GM23338 (cell line): ENCODE data around the gene INPP5D. TPM values are rescaled to one million over a fixed set of nuclear protein-coding genes. Genes with fewer than 3 reads are reported as not detected.

Experiments used
- ATAC-seq: fragments of 200-7000 bp; cut with Tn5 transposase; 3 replicates; pipeline ENCODE4 v1.9.1; 2020
- DNase-seq: peaks from one replicate; pipeline ENCODE4 v3.0.0-alpha.2; 2015; ENCODE audit warnings: low spot score
- H2AFZ ChIP-seq: fragments of 200-600 bp; sonication (generic); 2 replicates; pipeline ENCODE4 v1.8.0; 2016; ENCODE audit warnings: antibody characterized with exemption, mild to moderate bottlenecking, moderate library complexity
- H3F3A ChIP-seq: fragments of 200-600 bp; sonication (generic); replicated peaks from 2 replicates; pipeline ENCODE4 v1.8.0; 2017; ENCODE audit warnings: antibody characterized with exemption, mixed run types, low read depth
- H3K27ac ChIP-seq: fragments of 200-600 bp; sonication (generic); 2 replicates; pipeline ENCODE4 v1.6.1; 2016; ENCODE audit warnings: low read depth
- H3K27me3 ChIP-seq: fragments of 200-600 bp; sonication (generic); 2 replicates; pipeline ENCODE4 v1.8.0; 2016; ENCODE audit warnings: mild to moderate bottlenecking, mixed run types, moderate library complexity; ENCODE audit not compliant: insufficient read depth
- H3K36me3 ChIP-seq: fragments of 200-600 bp; sonication (generic); 2 replicates; pipeline ENCODE4 v1.8.0; 2016; ENCODE audit warnings: mild to moderate bottlenecking; ENCODE audit not compliant: insufficient read depth
- H3K4me1 ChIP-seq: fragments of 200-600 bp; sonication (generic); 2 replicates; pipeline ENCODE4 v1.8.0; 2016; ENCODE audit warnings: mild to moderate bottlenecking, moderate library complexity; ENCODE audit not compliant: insufficient read depth
- H3K4me2 ChIP-seq: fragments of 200-600 bp; sonication (generic); 2 replicates; pipeline ENCODE4 v1.7.1; 2017; ENCODE audit warnings: mixed run types
- H3K4me3 ChIP-seq: fragments of 200-600 bp; sonication (generic); 2 replicates; pipeline ENCODE4 v1.6.1; 2016; ENCODE audit warnings: mixed run types
- H3K79me2 ChIP-seq: fragments of 200-600 bp; sonication (generic); replicated peaks from 2 replicates; pipeline ENCODE4 v1.8.0; 2017; ENCODE audit warnings: mild to moderate bottlenecking; ENCODE audit not compliant: insufficient read depth
- H3K9me2 ChIP-seq: fragments of 200-600 bp; sonication (generic); 2 replicates; pipeline ENCODE4 v1.8.0; 2017; ENCODE audit not compliant: insufficient read depth
- H4K20me1 ChIP-seq: fragments of 200-600 bp; sonication (generic); replicated peaks from 2 replicates; pipeline ENCODE4 v1.8.0; 2017; ENCODE audit warnings: mild to moderate bottlenecking; ENCODE audit not compliant: insufficient read depth
- H3K27ac Mint-ChIP-seq: 2 replicates; pipeline ENCODE4 v1.8.0; 2020; ENCODE audit warnings: inconsistent platforms, mild to moderate bottlenecking, moderate library complexity, mixed read lengths
- H3K27me3 Mint-ChIP-seq: 3 replicates; pipeline ENCODE4 v1.8.0; 2022; ENCODE audit warnings: low read depth, mild to moderate bottlenecking, moderate library complexity, mixed read lengths, inconsistent platforms; ENCODE audit not compliant: insufficient read depth, poor library complexity
- H3K36me3 Mint-ChIP-seq: 3 replicates; pipeline ENCODE4 v1.8.0; 2021; ENCODE audit warnings: low read depth, mild to moderate bottlenecking, inconsistent platforms, moderate library complexity, mixed read lengths
- H3K4me1 Mint-ChIP-seq: 3 replicates; pipeline ENCODE4 v1.8.0; 2020; ENCODE audit warnings: mild to moderate bottlenecking, inconsistent platforms, mixed read lengths
- H3K4me3 Mint-ChIP-seq: 3 replicates; pipeline ENCODE4 v1.8.0; 2021; ENCODE audit warnings: moderate library complexity, mild to moderate bottlenecking, inconsistent platforms, mixed read lengths
- H3K9me3 Mint-ChIP-seq: 3 replicates; pipeline ENCODE4 v1.8.0; 2020; ENCODE audit warnings: moderate library complexity, mild to moderate bottlenecking, inconsistent platforms, mixed read lengths
- CREB1 ChIP-seq: fragments of 250-450 bp; sonication (Bioruptor Pico); IDR thresholded peaks from 2 replicates; pipeline ENCODE4 v1.5.0; 2020; ENCODE audit warnings: low read depth, mild to moderate bottlenecking, moderate library complexity
- CTCF ChIP-seq, 2 experiments: fragments of 200-600 bp in 1 of 2; sonication (generic) in 1 of 2; conservative IDR thresholded peaks; 2 replicates each; pipeline versions ENCODE4 v1.5.1 to v1.6.1; 2016 to 2017; ENCODE audit warnings: antibody characterized with exemption in 2 of 2, low read depth in 2 of 2, mild to moderate bottlenecking in 2 of 2, moderate library complexity in 1 of 2
- ETS1 ChIP-seq: IDR thresholded peaks from 2 replicates; pipeline ENCODE4 v1.6.1; 2016; ENCODE audit warnings: antibody characterized with exemption
- EZH2 ChIP-seq: fragments of 200-600 bp; sonication (generic); IDR thresholded peaks from one replicate; pipeline ENCODE4 v1.8.0; 2017; ENCODE audit warnings: antibody characterized with exemption, mild to moderate bottlenecking, low read depth; ENCODE audit not compliant: unreplicated experiment
- EZH2phosphoT487 ChIP-seq: fragments of 200-600 bp; sonication (generic); IDR thresholded peaks from one replicate; pipeline ENCODE4 v1.8.1; 2018; ENCODE audit warnings: antibody characterized with exemption; ENCODE audit not compliant: unreplicated experiment
- JUNB ChIP-seq: IDR thresholded peaks from one replicate; pipeline ENCODE4 v1.6.1; 2016; ENCODE audit warnings: antibody characterized with exemption; ENCODE audit not compliant: unreplicated experiment
- NANOG ChIP-seq: IDR thresholded peaks from 2 replicates; pipeline ENCODE4 v1.6.1; 2016; ENCODE audit warnings: antibody characterized with exemption, borderline replicate concordance
- POLR2AphosphoS5 ChIP-seq: IDR thresholded peaks from 2 replicates; pipeline ENCODE4 v1.6.1; 2016; ENCODE audit warnings: antibody characterized with exemption, low read depth
- REST ChIP-seq: IDR thresholded peaks from one replicate; pipeline ENCODE4 v1.6.1; 2018; ENCODE audit warnings: antibody characterized with exemption; ENCODE audit not compliant: unreplicated experiment
- STAT1 ChIP-seq: IDR thresholded peaks from one replicate; pipeline ENCODE4 v1.6.1; 2016; ENCODE audit warnings: antibody characterized with exemption; ENCODE audit not compliant: unreplicated experiment
- ZNF114 ChIP-seq: fragments of 250-450 bp; sonication (Bioruptor Pico); IDR thresholded peaks from 2 replicates; pipeline ENCODE4 v1.5.0; 2020; ENCODE audit warnings: mild to moderate bottlenecking, moderate library complexity
- ZNF331 ChIP-seq: fragments of 250-450 bp; sonication (Bioruptor Pico); IDR thresholded peaks from 2 replicates; pipeline ENCODE4 v1.5.0; 2020; ENCODE audit warnings: low read depth, mild to moderate bottlenecking, moderate library complexity
- polyA plus RNA-seq: library from polyadenylated mRNA; unstranded; fragments of >200 nt; fragmentation: Nextera tagmentation; extraction: Ambion mirVana; gene quantifications from 2 replicates; pipeline ENCODE4 v1.2.1, GENCODE V29; 2016
- total RNA-seq: library from RNA; depleted of rRNA; stranded (reverse); fragments of >200 nt; shearing (Covaris generic); gene quantifications from 2 replicates; pipeline ENCODE4 v1.2.3, GENCODE V29; 2014

The INPP5D gene
- total and polyA plus RNA-seq, 2 experiments from 2014 or later, result 6.6 to 8.3 TPM

GRCh38 chr2:233089851-233090250 is 29.7 kb downstream of the INPP5D start (continued):
- no peak for TF ChIP-seq ETS1
- no peak for TF ChIP-seq POLR2AphosphoS5
- TF ChIP-seq EZH2phosphoT487, result no peak
- no peak for TF ChIP-seq CREB1 (CRISPR knock-in tag)
- no peak for TF ChIP-seq NANOG
- no peak for TF ChIP-seq ZNF331
- no peak for TF ChIP-seq ZNF114 (CRISPR knock-in tag)
- TF ChIP-seq STAT1, result no peak
- TF ChIP-seq EZH2, result no peak
- no peak for TF ChIP-seq REST

- no peaks in the 10 kb centered on the region for H4K20me1 ChIP-seq
- DNase-seq, result no peak
- no peaks in the 10 kb centered on the region for H3K36me3 ChIP-seq
- ATAC-seq, result no peak
- H3K4me3 ChIP-seq, result no peak overlapping the region
- H3K79me2 ChIP-seq, result no peaks in the 10 kb centered on the region
- H3K27me3 ChIP-seq, result no peaks in the 10 kb centered on the region
- no peaks in the 10 kb centered on the region for H3F3A ChIP-seq
- peaks cover 6% of the 10 kb centered on the region; the same call in 1 of the 3 replicates for H3K4me1 Mint-ChIP-seq
- H3K27me3 Mint-ChIP-seq, result peaks cover 1% of the 10 kb centered on the region
- H2AFZ ChIP-seq, result no peak overlapping the region
- H3K9me3 Mint-ChIP-seq, result no peaks in the 10 kb centered on the region
- no peak overlapping the region for H3K27ac Mint-ChIP-seq
- H3K4me3 Mint-ChIP-seq, result no peak overlapping the region
- H3K27ac ChIP-seq, result no peak overlapping the region
- H3K4me1 ChIP-seq, result no peaks in the 10 kb centered on the region
- H3K36me3 Mint-ChIP-seq, result no peaks in the 10 kb centered on the region
- H3K9me2 ChIP-seq, result no peaks in the 10 kb centered on the region
- H3K4me2 ChIP-seq, result no peak overlapping the region
- no peak for TF ChIP-seq CREB1 (CRISPR knock-in tag)
- TF ChIP-seq CTCF (conservative IDR thresholded peaks at IDR 0.05; ENCODE audit: low read depth in 2 of 2), result no peak
- TF ChIP-seq EZH2phosphoT487, result no peak
- no peak for TF ChIP-seq NANOG
- TF ChIP-seq JUNB, result no peak
- no peak for TF ChIP-seq EZH2
- no peak for TF ChIP-seq POLR2AphosphoS5
- no peak for TF ChIP-seq ETS1
- TF ChIP-seq ZNF331, result no peak
Measured at GRCh38 chr2:233090879-233091278, 30.7 kb downstream of the INPP5D start.
